Spleen (tissue), 11 donors: ENCODE results near the gene SH2D3C. TPM values are rescaled to one million over a fixed set of nuclear protein-coding genes. Genes with fewer than 3 reads are reported as not detected.
A peak's percentile ranks its signal among the peaks of the same experiment; 100 is the strongest.

ENCODE experiments used
- DNase-seq: peaks from one replicate; pipeline ENCODE4 v3.0.0-alpha.2; 2020
- H3K27ac ChIP-seq, 8 donors: fragments of 200-600 bp; sonication (generic) in 7 of 8; 1 replicate in 4 of 8; 2 replicates in 4 of 8; pipeline versions ENCODE4 v1.5.0 to v1.8.0; 2016 to 2021; ENCODE audit warnings: inconsistent platforms in 4 of 8, mild to moderate bottlenecking in 4 of 8, moderate library complexity in 1 of 8
- H3K27me3 ChIP-seq, 7 donors: fragments of 200-600 bp; sonication (generic) in 6 of 7; replicated peaks in 1 of 7; 1 replicate in 4 of 7; 2 replicates in 3 of 7; pipeline versions ENCODE4 v1.5.0 to v1.8.0; 2016 to 2021; ENCODE audit warnings: inconsistent platforms in 3 of 7, mild to moderate bottlenecking in 1 of 7
- H3K36me3 ChIP-seq, 6 donors: fragments of 200-600 bp; sonication (generic) in 5 of 6; 1 replicate in 4 of 6; 2 replicates in 2 of 6; pipeline versions ENCODE4 v1.5.0 to v1.8.0; 2016 to 2021; ENCODE audit warnings: inconsistent platforms in 2 of 6
- H3K4me1 ChIP-seq, 6 donors: fragments of 200-600 bp; sonication (generic) in 5 of 6; 1 replicate in 3 of 6; 2 replicates in 3 of 6; pipeline versions ENCODE4 v1.5.0 to v1.8.0; 2016 to 2021; ENCODE audit warnings: inconsistent platforms in 3 of 6
- H3K4me3 ChIP-seq, 8 donors: fragments of 200-600 bp; sonication (generic) in 7 of 8; 1 replicate in 4 of 8; 2 replicates in 4 of 8; pipeline versions ENCODE4 v1.5.0 to v1.8.0; 2016 to 2021; ENCODE audit warnings: inconsistent platforms in 4 of 8, mild to moderate bottlenecking in 4 of 8, moderate library complexity in 2 of 8
- H3K9me3 ChIP-seq, 8 donors: fragments of 200-600 bp; sonication (generic) in 7 of 8; 1 replicate in 4 of 8; 2 replicates in 4 of 8; pipeline versions ENCODE4 v1.5.0 to v1.8.0; 2016 to 2021; ENCODE audit warnings: inconsistent platforms in 4 of 8
- CTCF ChIP-seq, 11 experiments: fragments of 200-600 bp in 7 of 11; fragments of 450-650 bp in 4 of 11; sonication (generic) in 4 of 11; IDR thresholded peaks in 8 of 11; conservative IDR thresholded peaks in 3 of 11; 1 replicate in 7 of 11; 2 replicates in 4 of 11; pipeline versions ENCODE4 v1.4.0 to v1.8.0; 2016 to 2021; ENCODE audit warnings: antibody characterized with exemption in 11 of 11, inconsistent platforms in 4 of 11, mild to moderate bottlenecking in 1 of 11
- POLR2A ChIP-seq, 3 donors: fragments of 450-650 bp; IDR thresholded peaks; one replicate each; pipeline ENCODE4 v1.5.1; 2017; ENCODE audit warnings: antibody characterized with exemption in 3 of 3, mild to moderate bottlenecking in 1 of 3
- POLR2AphosphoS5 ChIP-seq, 3 donors: sonication (generic); formaldehyde crosslinking; IDR thresholded peaks; one replicate each; pipeline ENCODE4 v1.5.1; 2017; ENCODE audit warnings: antibody characterized with exemption in 3 of 3
- WGBS, 5 donors: extraction: QIAGEN DNeasy Blood & Tissue Kit in 3 of 5; methylation state at CpG; one replicate each; pipeline versions ENCODE4 v1.1.5 to v1.1.7; 2013 to 2018; 5-methylcytosine and 5-hydroxymethylcytosine counted together
- intact Hi-C: fragments of 100-400 bp; cut with DNase I; formaldehyde crosslinking; loops from one replicate; pipeline ENCODE4 v1.15.0; 2023; ENCODE audit warnings: low total_unique reads
- polyA plus RNA-seq, 3 donors: library from polyadenylated mRNA; stranded (reverse); fragments of 200-250 nt; gene quantifications; one replicate each; pipeline ENCODE4 v1.2.1, GENCODE V29; 2013
- total RNA-seq, 7 donors: library from RNA; depleted of rRNA in 3 of 7; stranded (reverse); fragments of >200 nt in 3 of 7; fragmentation: NEBNext Ultra II Directional in 4 of 7; extraction: Animal tissue kit (Norgen Biotek cat#: 25700) in 4 of 7; gene quantifications; one replicate each; pipeline versions ENCODE4 v1.1.0 to v1.2.1, GENCODE V29; 2016 to 2021
- donor health status: healthy with polysubstance abuse.
- donor health status: DM: no; HTN: no; CAD: no; lungs with moderate emphysema.
- donor health status: DM: no; HTN: no; CAD: no.
- donor health status: Bipolar disorder and iron deficiency.
- donor health status: healthy.
- donor health status: DM: no; HTN: no; CAD: no.
- donor health status: DM: yes; HTN: yes; CAD: no.

Gene SH2D3C
- total and polyA plus RNA-seq, 10 donors, result 27.0 to 85.4 (median 50.9) TPM

GRCh38 chr9:127697575-127697974 lies 80.9 kb downstream of the SH2D3C start:
- no peak for TF ChIP-seq CTCF (IDR thresholded peaks at IDR 0.05 in 8 of 11, conservative IDR thresholded peaks at IDR 0.05 in 3 of 11)
- no peak for TF ChIP-seq POLR2AphosphoS5 (IDR thresholded peaks at IDR 0.05)
- no peak for TF ChIP-seq POLR2A (IDR thresholded peaks at IDR 0.05)
- H3K4me3 ChIP-seq, result no peak overlapping the region
- 74 to 91% (median 78%) methylated on average over 5 of the region's 5 CpGs for WGBS, 5 donors
- intact Hi-C loops, result no loop called here
- no peaks in the 10 kb centered on the region for H3K9me3 ChIP-seq
- H3K36me3 ChIP-seq, result no peaks in the 10 kb centered on the region
- H3K27me3 ChIP-seq, result no peaks in the 10 kb centered on the region
- peak overlapping the region in 2 of 8 donors; percentile 44 to 84 for H3K27ac ChIP-seq
- DNase-seq, result no peak
- H3K4me1 ChIP-seq, result peaks cover 3 to 24% (median 11%) of the 10 kb centered on the region in 6 donors

GRCh38 chr9:127694890-127695720 lies 83.4 kb downstream of the SH2D3C start:
- intact Hi-C loops, result no loop called here
- no peaks in the 10 kb centered on the region for H3K9me3 ChIP-seq

GRCh38 chr9:127693697-127694096 lies 84.8 kb downstream of the SH2D3C start:
- peaks cover 0 to 11% (median 2%) of the 10 kb centered on the region in 6 donors for H3K4me1 ChIP-seq
- H3K27me3 ChIP-seq, result no peaks in the 10 kb centered on the region
- intact Hi-C loops, result no loop called here
- no peak overlapping the region for H3K27ac ChIP-seq
- 84 to 94% (median 90%) methylated on average over 4 of the region's 4 CpGs for WGBS, 5 donors
- H3K4me3 ChIP-seq, result no peak overlapping the region
- H3K36me3 ChIP-seq, result peaks cover 0 to 30% (median 6%) of the 10 kb centered on the region in 6 donors
- no peak for DNase-seq
- H3K9me3 ChIP-seq, result no peaks in the 10 kb centered on the region
- TF ChIP-seq POLR2AphosphoS5 (IDR thresholded peaks at IDR 0.05) (no peak), POLR2A (IDR thresholded peaks at IDR 0.05) (no peak)

More at GRCh38 chr9:127694890-127695720, 83.4 kb downstream of the SH2D3C start:
- no peak overlapping the region for H3K4me3 ChIP-seq
- H3K27ac ChIP-seq, result no peak overlapping the region
- TF ChIP-seq POLR2AphosphoS5 (IDR thresholded peaks at IDR 0.05), result no peak
- TF ChIP-seq POLR2A (IDR thresholded peaks at IDR 0.05), result no peak
- no peak for TF ChIP-seq CTCF (IDR thresholded peaks at IDR 0.05 in 8 of 11, conservative IDR thresholded peaks at IDR 0.05 in 3 of 11)
- 81 to 91% (median 85%) methylated on average over 9 of the region's 9 CpGs for WGBS, 5 donors
- peaks cover 0 to 18% (median 4%) of the 10 kb centered on the region in 6 donors for H3K36me3 ChIP-seq
- H3K4me1 ChIP-seq, result peaks cover 3 to 24% (median 11%) of the 10 kb centered on the region in 6 donors
- no peak for DNase-seq
- H3K27me3 ChIP-seq, result no peaks in the 10 kb centered on the region

GRCh38 chr9:127693143-127693542 lies 85.3 kb downstream of the SH2D3C start:
- WGBS, 5 donors, result 87 to 90% (median 88%) methylated on average over 10 of the region's 10 CpGs
- H3K4me3 ChIP-seq, result no peak overlapping the region
- H3K27me3 ChIP-seq, result no peaks in the 10 kb centered on the region
- no peak overlapping the region for H3K27ac ChIP-seq
- intact Hi-C loops, result no loop called here
- no peak for DNase-seq
- H3K4me1 ChIP-seq, result peaks cover 0 to 6% (median 0%) of the 10 kb centered on the region in 6 donors
- no peaks in the 10 kb centered on the region for H3K9me3 ChIP-seq
- TF ChIP-seq CTCF (IDR thresholded peaks at IDR 0.05 in 8 of 11, conservative IDR thresholded peaks at IDR 0.05 in 3 of 11), result no peak
- no peak for TF ChIP-seq POLR2AphosphoS5 (IDR thresholded peaks at IDR 0.05)
- TF ChIP-seq POLR2A (IDR thresholded peaks at IDR 0.05), result no peak
- H3K36me3 ChIP-seq, result peaks cover 0 to 30% (median 6%) of the 10 kb centered on the region in 6 donors
